Left ventricle myocardium inferior (tissue), 1 donor: ENCODE measurements around the gene PLCG1. TPM values are rescaled to one million over a fixed set of nuclear protein-coding genes. Genes with fewer than 3 reads are reported as not detected.
A peak's percentile ranks its signal among the peaks of the same experiment; 100 is the strongest.

Experiments used
- DNase-seq: peaks from one replicate; pipeline ENCODE4 v3.0.0-alpha.2; 2020
- H3K27ac ChIP-seq: fragments of 200-600 bp; replicated peaks from 2 replicates; pipeline ENCODE4 v1.8.0; 2021
- H3K27me3 ChIP-seq: fragments of 200-600 bp; 2 replicates; pipeline ENCODE4 v1.8.0; 2021; ENCODE audit warnings: low read depth
- H3K36me3 ChIP-seq: fragments of 200-600 bp; 2 replicates; pipeline ENCODE4 v1.8.0; 2021
- H3K4me1 ChIP-seq: fragments of 200-600 bp; 2 replicates; pipeline ENCODE4 v1.8.0; 2021
- H3K4me3 ChIP-seq: fragments of 200-600 bp; 2 replicates; pipeline ENCODE4 v1.8.0; 2021; ENCODE audit warnings: mild to moderate bottlenecking, moderate library complexity
- H3K9me3 ChIP-seq: fragments of 200-600 bp; replicated peaks from 2 replicates; pipeline ENCODE4 v1.8.0; 2021
- CTCF ChIP-seq: fragments of 200-600 bp; IDR thresholded peaks from 2 replicates; pipeline ENCODE4 v1.8.0; 2021; ENCODE audit warnings: antibody characterized with exemption, mild to moderate bottlenecking, borderline replicate concordance
- intact Hi-C: fragments of 100-400 bp; cut with micrococcal nuclease; formaldehyde crosslinking; loops from one replicate; pipeline ENCODE4 v1.11.0; 2022
- total RNA-seq: library from RNA; stranded (reverse); fragmentation: NEBNext Ultra II Directional; extraction: Animal tissue kit (Norgen Biotek cat#: 25700); gene quantifications from one replicate; pipeline ENCODE4 v1.2.1, GENCODE V29; 2021
- donor health status: DM: no; HTN: yes; CAD: no; lungs with severe emphysema.

Gene PLCG1
- total RNA-seq, 1 donor from 2014 or later: 46.1 TPM

- no peak for TF ChIP-seq CTCF
- peak overlapping the region; percentile 99 for H3K27ac ChIP-seq
- H3K27me3 ChIP-seq: no peaks in the 10 kb centered on the region
- intact Hi-C loops: no loop called here
- H3K36me3 ChIP-seq: no peaks in the 10 kb centered on the region
- H3K4me3 ChIP-seq: no peak overlapping the region
- H3K4me1 ChIP-seq: peaks cover 100% of the 10 kb centered on the region
- no peak for DNase-seq
- H3K9me3 ChIP-seq: no peaks in the 10 kb centered on the region
These were observed 13.3 kb downstream of the PLCG1 start for GRCh38 chr20:41150664-41151063.

GRCh38 chr20:41151134-41151869 lies 14.0 kb downstream of the PLCG1 start:
- TF ChIP-seq CTCF: no peak
- H3K27ac ChIP-seq: peak overlapping the region; percentile 99
- H3K9me3 ChIP-seq: no peaks in the 10 kb centered on the region
- no peaks in the 10 kb centered on the region for H3K27me3 ChIP-seq
- no peaks in the 10 kb centered on the region for H3K36me3 ChIP-seq
- no peak overlapping the region for H3K4me3 ChIP-seq
- intact Hi-C loops: no loop called here
- DNase-seq: no peak
- H3K4me1 ChIP-seq: peaks cover 100% of the 10 kb centered on the region

GRCh38 chr20:41152108-41152757 lies 14.9 kb downstream of the PLCG1 start:
- no peak for TF ChIP-seq CTCF
- intact Hi-C loops: no loop called here
- H3K4me1 ChIP-seq: peaks cover 100% of the 10 kb centered on the region
- no peak for DNase-seq
- H3K36me3 ChIP-seq: no peaks in the 10 kb centered on the region
- H3K4me3 ChIP-seq: no peak overlapping the region
- no peaks in the 10 kb centered on the region for H3K9me3 ChIP-seq
- H3K27ac ChIP-seq: peak overlapping the region; percentile 99
- H3K27me3 ChIP-seq: no peaks in the 10 kb centered on the region

- H3K36me3 ChIP-seq: peaks cover 2% of the 10 kb centered on the region
- no peak overlapping the region for H3K4me3 ChIP-seq
- intact Hi-C loops: no loop called here
- no peaks in the 10 kb centered on the region for H3K9me3 ChIP-seq
- H3K4me1 ChIP-seq: peaks cover 100% of the 10 kb centered on the region
- H3K27me3 ChIP-seq: no peaks in the 10 kb centered on the region
- peak; percentile 30 for TF ChIP-seq CTCF
- DNase-seq: peak; percentile 46
- H3K27ac ChIP-seq: peak overlapping the region; percentile 99
These were observed 17.3 kb downstream of the PLCG1 start for GRCh38 chr20:41154436-41155176.

GRCh38 chr20:41155261-41155660 lies 17.9 kb downstream of the PLCG1 start:
- Histone ChIP-seq H3K27me3 (no peaks in the 10 kb centered on the region), H3K4me3 (no peak overlapping the region), H3K27ac (peak overlapping the region; percentile 99), H3K9me3 (no peaks in the 10 kb centered on the region), H3K4me1 (peaks cover 100% of the 10 kb centered on the region), H3K36me3 (peaks cover 8% of the 10 kb centered on the region)
- intact Hi-C loops: no loop called here
- no peak for DNase-seq
- no peak for TF ChIP-seq CTCF
